GM21529 (cell line): ENCODE results near the gene GJD3.
"Not testable (repeated sequence)": the region's sequence is repeated elsewhere in the genome, so short reads cannot be mapped to it uniquely, and the experiment has no call there.

ENCODE experiments used
- ATAC-seq: cut with Tn5 transposase; IDR thresholded peaks from one replicate; pipeline ENCODE4 v1.9.1; 2021; ENCODE audit not compliant: unreplicated experiment

The GJD3 gene

GRCh38 chr17:40369923-40370322, 5.4 kb upstream of the GJD3 start:
- no peak for ATAC-seq

GRCh38 chr17:40367728-40368127, 3.2 kb upstream of the GJD3 start:
- not testable (repeated sequence) for ATAC-seq

GRCh38 chr17:40366861-40367518, 2.5 kb upstream of the GJD3 start:
- no peak for ATAC-seq

- ATAC-seq = no peak
These were observed 1.7 kb upstream of the GJD3 start for GRCh38 chr17:40366076-40366860.

- ATAC-seq = no peak
These were observed 369 bp upstream of the GJD3 start for GRCh38 chr17:40364906-40365305.

- peak; percentile 23 for ATAC-seq
These were observed 1.3 kb downstream of the GJD3 start for GRCh38 chr17:40363111-40363827.

GRCh38 chr17:40362696-40363110, 1.8 kb downstream of the GJD3 start:
- peak; percentile 69 for ATAC-seq

- no peak for ATAC-seq
These were observed 2.4 kb downstream of the GJD3 start for GRCh38 chr17:40361925-40362695.

GRCh38 chr17:40361063-40361924, 3.2 kb downstream of the GJD3 start:
- ATAC-seq = no peak

- no peak for ATAC-seq
These were observed 4.4 kb downstream of the GJD3 start for GRCh38 chr17:40360091-40360490.

GRCh38 chr17:40358323-40359038, 6.1 kb downstream of the GJD3 start:
- ATAC-seq = no peak

- ATAC-seq = no peak
These were observed 7.3 kb downstream of the GJD3 start for GRCh38 chr17:40356990-40357881.

GRCh38 chr17:40355804-40356758, 8.5 kb downstream of the GJD3 start:
- ATAC-seq = no peak

GRCh38 chr17:40355123-40355803, 9.3 kb downstream of the GJD3 start:
- no peak for ATAC-seq

GRCh38 chr17:40354221-40355122, 10.1 kb downstream of the GJD3 start:
- ATAC-seq = no peak
